Measurements from ENCODE around the gene OCLN.

- no peak for TF ChIP-seq BHLHE40 (IDR thresholded peaks at IDR 0.05; ENCODE audit: borderline replicate concordance)
- TF ChIP-seq SUZ12 (IDR thresholded peaks at IDR 0.05) = no peak
These were observed 975 bp downstream of the OCLN start for GRCh38 chr5:69493396-69494133.
